ENCODE results near the gene TMEM87B. TPM values are rescaled to one million over a fixed set of nuclear protein-coding genes. Genes with fewer than 3 reads are reported as not detected.

The TMEM87B gene
- total and polyA plus RNA-seq, 2 of the 8 experiments (the other 6 are each of a cell fraction or from before 2014, with no cell fraction given): 7.2 to 9.0 TPM

- Histone ChIP-seq H2BK5ac (ENCODE audit: low read depth, low read length) (no peak overlapping the region), H4K20me1 (replicated peaks in 1 of 2; ENCODE audit: control insufficient read depth in 1 of 2, insufficient read depth in 2 of 2, low read length in 2 of 2) (no peaks in the 10 kb centered on the region), H3K4ac (replicated peaks; ENCODE audit: insufficient read length, low read depth, low read length) (no peak overlapping the region), H3K4me1 (replicated peaks in 1 of 4; ENCODE audit: control insufficient read depth in 3 of 4, insufficient read depth in 4 of 4, low read length in 3 of 4) (no peaks in the 10 kb centered on the region), H3K36me3 (ENCODE audit: control insufficient read depth in 2 of 4, insufficient read depth in 4 of 4, low read length in 3 of 4) (no peaks in the 10 kb centered on the region), H2BK120ac (replicated peaks; ENCODE audit: low read depth, low read length) (no peak overlapping the region), H4K5ac (ENCODE audit: insufficient read length, low read depth, low read length) (no peak overlapping the region), H2BK20ac (ENCODE audit: low read length) (no peak overlapping the region), H3K56ac (replicated peaks; ENCODE audit: insufficient read length, low read depth, low read length) (no peak overlapping the region), H3K23ac (ENCODE audit: insufficient read length) (no peak overlapping the region), H3K9me3 (ENCODE audit: insufficient read depth in 2 of 2, low read depth in 1 of 2, low read length in 1 of 2) (no peaks in the 10 kb centered on the region), H3K18ac (ENCODE audit: extremely low read depth, low read length) (no peak overlapping the region), H3K27me3 (replicated peaks in 1 of 4; ENCODE audit: control insufficient read depth in 3 of 4, extremely low read depth in 1 of 4, insufficient read depth in 3 of 4, low read length in 3 of 4) (no peaks in the 10 kb centered on the region), H3K23me2 (ENCODE audit: low read depth, low read length) (no peaks in the 10 kb centered on the region), H3K27ac (ENCODE audit: low read depth, low read length) (no peak overlapping the region), H3K79me2 (ENCODE audit: control insufficient read depth in 1 of 2, insufficient read depth in 2 of 2, low read length in 2 of 2) (no peaks in the 10 kb centered on the region), H4K8ac (ENCODE audit: extremely low read depth, insufficient read depth, low read length) (no peak overlapping the region), H2BK12ac (ENCODE audit: low read depth, low read length) (no peak overlapping the region), H2AK5ac (ENCODE audit: low read depth, low read length) (no peak overlapping the region), H3K79me1 (ENCODE audit: low read depth, low read length) (no peaks in the 10 kb centered on the region), H2BK15ac (ENCODE audit: low read length) (no peak overlapping the region), H2AFZ (ENCODE audit: low read length) (no peak overlapping the region), H3K9ac (replicated peaks in 1 of 4; ENCODE audit: extremely low read depth in 1 of 4, low read depth in 3 of 4, low read length in 3 of 4) (no peak overlapping the region), H3K14ac (ENCODE audit: insufficient read length) (no peak overlapping the region), H3K4me2 (ENCODE audit: insufficient read depth in 1 of 2, low read depth in 2 of 2, low read length in 2 of 2) (no peak overlapping the region), H4K91ac (replicated peaks; ENCODE audit: insufficient read length, low read length) (no peak overlapping the region), H3K4me3 (ENCODE audit: extremely low read depth in 1 of 4, insufficient read depth in 2 of 4, low read depth in 3 of 4, low read length in 4 of 4) (no peak overlapping the region)
- ChIA-PET POLR2A (ENCODE audit: partially characterized antibody) (interaction anchor here (0.6 kb wide), 1 partner anchor 8 kb away, joined by 3 read pairs; no protein-coding TSS in a partner anchor), CTCF (ENCODE audit: partially characterized antibody) (interaction anchor here (0.6 to 2.1 kb wide), 2 partner anchors 14 to 146 kb away, joined by 4 to 9 read pairs; no protein-coding TSS in a partner anchor)
- 75% methylated on average over 1 of the region's 1 CpG; no CpG with 5 or more reads in 1 of the 2 experiments for WGBS, 2 experiments (ENCODE audit: extremely low coverage in 1 of 2, insufficient coverage in 1 of 2, insufficient read length in 1 of 2, insufficient replicate concordance in 2 of 2, low coverage in 1 of 2, low lambda C conversion rate in 2 of 2, missing lambda C conversion rate in 1 of 2)
- DNase-seq (ENCODE audit: low read depth in 1 of 2, low spot score in 2 of 2) (no peak), FAIRE-seq (no peak)
- TF ChIP-seq CTCF (IDR thresholded peaks at IDR 0.05; ENCODE audit: control extremely low read depth in 1 of 3, insufficient read depth in 1 of 3, low read depth in 1 of 3, low read length in 3 of 3) (no peak), TAF1 (IDR thresholded peaks at IDR 0.05; ENCODE audit: low read depth, low read length) (no peak), EP300 (IDR thresholded peaks at IDR 0.05; ENCODE audit: borderline replicate concordance in 1 of 2, low read depth in 2 of 2, low read length in 2 of 2) (no peak), E2F6 (IDR thresholded peaks at IDR 0.05) (no peak), ATF2 (IDR thresholded peaks at IDR 0.05; ENCODE audit: low read length) (no peak), NRF1 (IDR thresholded peaks at IDR 0.05; ENCODE audit: low read depth, low read length) (no peak), TCF12 (IDR thresholded peaks at IDR 0.05; ENCODE audit: low read depth, low read length) (no peak)
Measured at GRCh38 chr2:112108178-112108832, 53.2 kb downstream of the TMEM87B start.

Data from H1 (cell line).